ENCODE data around the gene CYFIP1. TPM values are rescaled to one million over a fixed set of nuclear protein-coding genes. Genes with fewer than 3 reads are reported as not detected.

CYFIP1 gene
- total and polyA plus RNA-seq, 7 donors = 9.1 to 43.0 (median 23.3) TPM

DNA sequence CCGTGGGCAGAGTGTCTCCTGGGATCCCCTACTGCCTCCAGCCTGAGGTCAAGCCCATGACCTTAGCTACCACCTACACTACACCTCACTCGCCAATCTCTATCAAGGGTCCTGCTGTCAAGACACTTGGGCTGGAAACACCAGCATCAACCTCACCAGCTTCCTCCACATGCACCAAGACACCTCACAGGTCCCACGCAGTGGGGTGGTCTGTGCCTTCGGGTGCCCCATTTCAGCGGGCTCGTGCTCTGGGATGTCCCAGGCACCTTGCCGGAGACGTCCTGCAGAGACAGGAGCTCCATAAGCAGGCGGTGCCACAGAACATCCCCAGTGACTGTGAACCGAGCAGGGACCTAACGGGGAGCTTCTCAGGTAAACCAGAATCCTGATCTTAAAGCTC is 20.0 kb downstream of the CYFIP1 start:
- no peak for TF ChIP-seq CTCF (IDR thresholded peaks at IDR 0.05)
- Histone ChIP-seq H3K27me3 (ENCODE audit: insufficient read depth in 3 of 3, low read length in 2 of 3) (no peaks in the 10 kb centered on the region), H3K36me3 (ENCODE audit: insufficient read depth in 1 of 2, low read depth in 1 of 2) (no peaks in the 10 kb centered on the region), H3K27ac (no peak overlapping the region), H3K4me1 (peaks cover 14% of the 10 kb centered on the region), H3K9me3 (no peaks in the 10 kb centered on the region), H3K4me3 (no peak overlapping the region)
- DNase-seq (no peak), ATAC-seq (no peak)
- 86 to 91% (median 90%) methylated on average over 11 of the region's 11 CpGs for WGBS, 3 donors
- intact Hi-C loops (cut with DNase I) = no loop called here

DNA sequence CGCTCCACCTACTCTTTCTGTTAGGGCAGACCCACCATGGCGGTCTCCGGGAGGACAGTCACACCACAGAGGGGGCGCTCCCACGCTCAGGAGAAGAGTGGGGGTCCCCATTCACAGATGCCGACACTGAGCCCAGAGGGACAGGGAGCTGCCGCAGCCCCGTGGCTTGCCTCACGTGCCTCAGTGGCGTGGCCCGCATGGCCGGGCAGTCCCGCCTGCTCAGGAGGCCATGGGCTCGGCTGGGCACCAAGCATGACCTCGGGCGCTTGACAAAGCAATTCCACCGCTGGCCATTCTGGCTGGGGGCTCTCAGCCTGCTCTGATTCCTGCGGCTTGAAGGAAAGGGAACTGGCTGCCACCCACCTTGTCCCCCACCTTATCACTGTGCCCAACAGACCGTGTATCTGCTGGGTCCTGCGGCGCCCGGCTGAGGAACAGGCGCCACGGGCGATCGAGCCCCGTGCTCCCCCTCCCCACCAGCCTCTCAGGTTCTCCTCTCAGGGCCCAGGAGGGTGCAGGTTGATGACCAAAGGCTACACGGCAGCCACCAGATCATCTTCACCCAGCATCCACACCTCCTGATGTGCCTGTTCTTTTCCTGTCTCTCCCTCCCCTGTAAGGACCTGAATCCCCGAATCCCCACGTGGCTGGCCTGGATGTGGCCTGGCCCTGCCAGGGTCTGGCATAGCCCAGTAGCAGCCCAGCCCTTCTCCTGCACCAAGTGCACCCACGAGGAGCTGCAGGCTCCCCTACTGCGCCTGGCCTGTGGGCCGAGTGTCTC is 20.7 kb downstream of the CYFIP1 start:
- Histone ChIP-seq H3K27me3 (ENCODE audit: insufficient read depth in 3 of 3, low read length in 2 of 3) (no peaks in the 10 kb centered on the region), H3K4me3 (no peak overlapping the region), H3K4me1 (peaks cover 14% of the 10 kb centered on the region), H3K36me3 (ENCODE audit: insufficient read depth in 1 of 2, low read depth in 1 of 2) (no peaks in the 10 kb centered on the region), H3K27ac (no peak overlapping the region), H3K9me3 (no peaks in the 10 kb centered on the region)
- no peak for ATAC-seq
- intact Hi-C loops (cut with DNase I) = no loop called here
- DNase-seq = no peak
- TF ChIP-seq CTCF (IDR thresholded peaks at IDR 0.05) = no peak
- WGBS, 3 donors = 88 to 95% (median 92%) methylated on average over 32 to 33 of the region's 33 CpGs

- H3K27ac ChIP-seq = no peak overlapping the region
- H3K9me3 ChIP-seq = no peaks in the 10 kb centered on the region
- DNase-seq (no peak), ATAC-seq (no peak)
- no peaks in the 10 kb centered on the region for H3K36me3 ChIP-seq (ENCODE audit: insufficient read depth in 1 of 2, low read depth in 1 of 2)
- 90 to 93% (median 91%) methylated on average over 16 of the region's 16 CpGs for WGBS, 3 donors
- H3K4me1 ChIP-seq = peaks cover 14% of the 10 kb centered on the region
- H3K27me3 ChIP-seq (ENCODE audit: insufficient read depth in 3 of 3, low read length in 2 of 3) = no peaks in the 10 kb centered on the region
- H3K4me3 ChIP-seq = no peak overlapping the region
- no peak for TF ChIP-seq CTCF (IDR thresholded peaks at IDR 0.05)
- intact Hi-C loops (cut with DNase I) = no loop called here
These were observed 21.5 kb downstream of the CYFIP1 start for GRCh38 chr15:22958487-22959280.

DNA sequence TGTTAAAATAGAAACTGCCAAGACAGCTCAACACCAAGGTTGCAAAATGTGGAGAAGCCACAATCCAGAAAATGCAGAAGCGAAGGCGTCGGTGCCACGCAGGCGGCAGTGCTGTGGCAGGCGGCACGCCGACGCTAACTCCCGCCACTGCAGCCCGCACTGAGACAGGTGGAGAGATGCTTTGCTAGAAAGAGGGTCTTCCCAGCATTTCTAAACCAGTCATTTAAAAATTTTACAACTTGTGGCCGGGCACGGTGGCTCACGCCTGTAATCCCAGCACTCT is 23.2 kb downstream of the CYFIP1 start:
- DNase-seq = no peak
- H3K4me1 ChIP-seq = peaks cover 18% of the 10 kb centered on the region

More for the DNA sequence above, 23.2 kb downstream of the CYFIP1 start:
- H3K9me3 ChIP-seq = no peaks in the 10 kb centered on the region
- TF ChIP-seq CTCF (IDR thresholded peaks at IDR 0.05) = no peak
- no peak for ATAC-seq
- H3K36me3 ChIP-seq (ENCODE audit: insufficient read depth in 1 of 2, low read depth in 1 of 2) = no peaks in the 10 kb centered on the region
- no peak overlapping the region for H3K4me3 ChIP-seq
- intact Hi-C loops (cut with DNase I) = no loop called here
- WGBS, 3 donors = 93 to 97% (median 96%) methylated on average over 14 of the region's 14 CpGs
- H3K27ac ChIP-seq = no peak overlapping the region
- no peaks in the 10 kb centered on the region for H3K27me3 ChIP-seq (ENCODE audit: insufficient read depth in 3 of 3, low read length in 2 of 3)
